SIG-M5 treated with dmso at 0.1 percent for 504 hours (cell line): ENCODE data around the gene PPIE.
"Not testable (repeated sequence)": the region's sequence is repeated elsewhere in the genome, so short reads cannot be mapped to it uniquely, and the experiment has no call there.

ENCODE experiments used
- DNase-seq: peaks from one replicate; lab custom pipeline; 2025; ENCODE audit not compliant: unreplicated experiment; lab: John Stamatoyannopoulos, UW

Gene PPIE

GRCh38 chr1:39776886-39777285 is 38.2 kb downstream of the PPIE start:
- DNase-seq, result no peak

- DNase-seq, result no peak
Observed at GRCh38 chr1:39777306-39777705, 38.6 kb downstream of the PPIE start.

GRCh38 chr1:39777896-39778295 is 39.2 kb downstream of the PPIE start:
- DNase-seq, result not testable (repeated sequence)

GRCh38 chr1:39778463-39779099 is 39.9 kb downstream of the PPIE start:
- not testable (repeated sequence) for DNase-seq

- no peak for DNase-seq
Observed at GRCh38 chr1:39779137-39779536, 40.5 kb downstream of the PPIE start.

- no peak for DNase-seq
Observed at GRCh38 chr1:39779821-39780220, 41.1 kb downstream of the PPIE start.

- DNase-seq, result no peak
Observed at GRCh38 chr1:39781349-39781715, 42.6 kb downstream of the PPIE start.

GRCh38 chr1:39782103-39782502 is 43.4 kb downstream of the PPIE start:
- no peak for DNase-seq

- DNase-seq, result not testable (repeated sequence)
Observed at GRCh38 chr1:39782685-39783084, 44.0 kb downstream of the PPIE start.

GRCh38 chr1:39786303-39787107 is 47.8 kb downstream of the PPIE start:
- not testable (repeated sequence) for DNase-seq

- DNase-seq, result not testable (repeated sequence)
Observed at GRCh38 chr1:39787108-39787375, 48.4 kb downstream of the PPIE start.

- no peak for DNase-seq
Observed at GRCh38 chr1:39787468-39787867, 48.8 kb downstream of the PPIE start.

- DNase-seq, result not testable (repeated sequence)
Observed at GRCh38 chr1:39787964-39788363, 49.3 kb downstream of the PPIE start.

- no peak for DNase-seq
Observed at GRCh38 chr1:39788426-39788757, 49.7 kb downstream of the PPIE start.

GRCh38 chr1:39788758-39789570 is 50.3 kb downstream of the PPIE start, which contains the start of gene BMP8B:
Gene BMP8B (minus strand): TSS chr1:39788865. CDS start chr1:39788485, 380 bp downstream.
- DNase-seq, result peak; percentile 65

- no peak for DNase-seq
Observed at GRCh38 chr1:39789571-39790110, 51.0 kb downstream of the PPIE start.

GRCh38 chr1:39791838-39792237 is 53.2 kb downstream of the PPIE start:
- DNase-seq, result no peak

GRCh38 chr1:39795651-39796050 is 57.0 kb downstream of the PPIE start:
- DNase-seq, result no peak

GRCh38 chr1:39798859-39799769 is 60.4 kb downstream of the PPIE start:
- peak; percentile 96 for DNase-seq

GRCh38 chr1:39799770-39800470 is 61.2 kb downstream of the PPIE start:
- peak; percentile 79 for DNase-seq
